ENCODE data around the gene PWWP2A. TPM values are rescaled to one million over a fixed set of nuclear protein-coding genes. Genes with fewer than 3 reads are reported as not detected.

The PWWP2A gene
- total and polyA plus RNA-seq, 2 donors (not counting 1 experiment from before 2014, with no cell fraction given), result 19.6 to 48.8 TPM

GRCh38 chr5:160057256-160057655, 62.0 kb downstream of the PWWP2A start:
- peaks cover 6% of the 10 kb centered on the region for H3K4me1 Mint-ChIP-seq
- Histone ChIP-seq H3K4me2 (replicated peaks; ENCODE audit: low read depth, low read length, poor library complexity, severe bottlenecking) (no peak overlapping the region), H3K36me3 (replicated peaks in 1 of 2; ENCODE audit: control extremely low read depth in 1 of 2, control insufficient read depth in 1 of 2, extremely low read depth in 1 of 2, insufficient read depth in 2 of 2, low read length in 1 of 2) (peaks cover 7 to 68% of the 10 kb centered on the region in 2 experiments), H3K4me3 (ENCODE audit: control extremely low read depth in 1 of 5, extremely low read depth in 1 of 5, insufficient read depth in 1 of 5, low read depth in 2 of 5, low read length in 4 of 5) (no peak overlapping the region), H3K9ac (ENCODE audit: low read length) (no peak overlapping the region), H3K27ac (ENCODE audit: low read length in 2 of 2) (no peak overlapping the region), H3K79me2 (ENCODE audit: control insufficient read depth, insufficient read depth, low read length) (no peaks in the 10 kb centered on the region), H4K20me1 (ENCODE audit: control insufficient read depth, insufficient read depth, low read length, poor library complexity, severe bottlenecking) (no peaks in the 10 kb centered on the region), H2AFZ (ENCODE audit: insufficient read depth, low read depth, low read length, poor library complexity, severe bottlenecking) (no peak overlapping the region), H3K27me3 (replicated peaks in 1 of 4; ENCODE audit: control extremely low read depth in 1 of 4, control insufficient read depth in 3 of 4, insufficient read depth in 4 of 4, low read length in 3 of 4) (no peaks in the 10 kb centered on the region), H3K9me3 (ENCODE audit: control extremely low read depth in 1 of 3, control insufficient read depth in 2 of 3, insufficient read depth in 1 of 3, low read length in 2 of 3) (no peaks in the 10 kb centered on the region), H3K4me1 (ENCODE audit: control insufficient read depth in 2 of 2, insufficient read depth in 2 of 2, low read length in 2 of 2) (no peaks in the 10 kb centered on the region)
- no peak overlapping the region for H3K27ac Mint-ChIP-seq
- DNase-seq (no peak), ATAC-seq (ENCODE audit: low read depth) (no peak)
- POLR2A ChIA-PET, result no interaction called here
- CTCF ChIA-PET, result interaction anchor here (1.0 kb wide), 1 partner anchor 35 kb away, joined by 3 read pairs; no protein-coding TSS in a partner anchor
- no peaks in the 10 kb centered on the region for H3K27me3 Mint-ChIP-seq
- H3K9me3 Mint-ChIP-seq (ENCODE audit: insufficient read depth), result no peaks in the 10 kb centered on the region
- WGBS (ENCODE audit: insufficient coverage), result 100% methylated on average over 2 of the region's 4 CpGs
- TF ChIP-seq CTCF (IDR thresholded peaks at IDR 0.05), result no peak
- TF ChIP-seq EZH2 (IDR thresholded peaks at IDR 0.05; ENCODE audit: borderline replicate concordance, insufficient read depth, low read depth, low read length, poor library complexity, severe bottlenecking), result no peak
- intact Hi-C loops (cut with micrococcal nuclease), result no loop called here
- no peak overlapping the region for H3K4me3 Mint-ChIP-seq

GRCh38 chr5:160054831-160055230, 64.4 kb downstream of the PWWP2A start:
- no peak overlapping the region for H3K27ac Mint-ChIP-seq
- Histone ChIP-seq H3K9ac (ENCODE audit: low read length) (no peak overlapping the region), H3K9me3 (ENCODE audit: control extremely low read depth in 1 of 3, control insufficient read depth in 2 of 3, insufficient read depth in 1 of 3, low read length in 2 of 3) (no peaks in the 10 kb centered on the region), H4K20me1 (ENCODE audit: control insufficient read depth, insufficient read depth, low read length, poor library complexity, severe bottlenecking) (no peaks in the 10 kb centered on the region), H3K4me3 (ENCODE audit: control extremely low read depth in 1 of 5, extremely low read depth in 1 of 5, insufficient read depth in 1 of 5, low read depth in 2 of 5, low read length in 4 of 5) (no peak overlapping the region), H3K36me3 (replicated peaks in 1 of 2; ENCODE audit: control extremely low read depth in 1 of 2, control insufficient read depth in 1 of 2, extremely low read depth in 1 of 2, insufficient read depth in 2 of 2, low read length in 1 of 2) (peaks cover 7 to 66% of the 10 kb centered on the region in 2 experiments), H3K27ac (ENCODE audit: low read length in 2 of 2) (no peak overlapping the region), H2AFZ (ENCODE audit: insufficient read depth, low read depth, low read length, poor library complexity, severe bottlenecking) (no peak overlapping the region), H3K4me2 (replicated peaks; ENCODE audit: low read depth, low read length, poor library complexity, severe bottlenecking) (no peak overlapping the region), H3K27me3 (replicated peaks in 1 of 4; ENCODE audit: control extremely low read depth in 1 of 4, control insufficient read depth in 3 of 4, insufficient read depth in 4 of 4, low read length in 3 of 4) (no peaks in the 10 kb centered on the region), H3K4me1 (ENCODE audit: control insufficient read depth in 2 of 2, insufficient read depth in 2 of 2, low read length in 2 of 2) (no peaks in the 10 kb centered on the region), H3K79me2 (ENCODE audit: control insufficient read depth, insufficient read depth, low read length) (no peaks in the 10 kb centered on the region)
- no CpG with 5 or more reads among the region's 2 CpGs for WGBS (ENCODE audit: insufficient coverage)
- H3K4me1 Mint-ChIP-seq, result peaks cover 6% of the 10 kb centered on the region
- no peaks in the 10 kb centered on the region for H3K27me3 Mint-ChIP-seq
- no peaks in the 10 kb centered on the region for H3K9me3 Mint-ChIP-seq (ENCODE audit: insufficient read depth)
- DNase-seq, result no peak
- ATAC-seq (ENCODE audit: low read depth), result no peak
- ChIA-PET POLR2A (no interaction called here), CTCF (interaction anchor here (1.3 kb wide), 1 partner anchor 33 kb away, joined by 11 read pairs; no protein-coding TSS in a partner anchor)
- intact Hi-C loops (cut with micrococcal nuclease), result no loop called here
- no peak overlapping the region for H3K4me3 Mint-ChIP-seq
- TF ChIP-seq EZH2 (IDR thresholded peaks at IDR 0.05; ENCODE audit: borderline replicate concordance, insufficient read depth, low read depth, low read length, poor library complexity, severe bottlenecking) (no peak), CTCF (IDR thresholded peaks at IDR 0.05) (no peak)

Measured in B cell (primary cell).